ENCODE data around the gene SLC24A4.

SLC24A4 gene

DNA sequence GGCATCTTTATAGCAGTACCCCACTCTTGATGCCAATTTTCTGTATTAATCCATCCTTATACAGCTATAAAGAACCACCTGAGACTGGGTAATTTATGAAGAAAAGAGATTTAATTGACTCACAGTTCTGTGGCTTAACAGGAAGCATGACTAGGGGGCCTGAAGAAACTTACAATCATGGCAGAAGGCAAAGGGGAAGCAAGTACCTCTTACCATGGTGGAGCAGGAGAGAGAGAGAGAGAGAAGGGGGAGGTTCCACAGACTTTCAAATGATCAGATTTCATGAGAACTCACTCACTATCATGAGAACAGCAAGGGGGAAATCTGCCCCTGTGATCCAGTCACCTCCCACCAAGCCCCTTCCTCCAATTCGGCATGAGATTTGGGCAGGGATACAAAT, 84.4 kb downstream of the SLC24A4 start:
- DNase-seq, result no peak

- DNase-seq, result no peak
Observed at GRCh38 chr14:92409043-92409442, 86.1 kb downstream of the SLC24A4 start.

GRCh38 chr14:92411135-92411534, 88.2 kb downstream of the SLC24A4 start:
- DNase-seq, result no peak

- no peak for DNase-seq
Observed at GRCh38 chr14:92411941-92412340, 89.0 kb downstream of the SLC24A4 start.

DNA sequence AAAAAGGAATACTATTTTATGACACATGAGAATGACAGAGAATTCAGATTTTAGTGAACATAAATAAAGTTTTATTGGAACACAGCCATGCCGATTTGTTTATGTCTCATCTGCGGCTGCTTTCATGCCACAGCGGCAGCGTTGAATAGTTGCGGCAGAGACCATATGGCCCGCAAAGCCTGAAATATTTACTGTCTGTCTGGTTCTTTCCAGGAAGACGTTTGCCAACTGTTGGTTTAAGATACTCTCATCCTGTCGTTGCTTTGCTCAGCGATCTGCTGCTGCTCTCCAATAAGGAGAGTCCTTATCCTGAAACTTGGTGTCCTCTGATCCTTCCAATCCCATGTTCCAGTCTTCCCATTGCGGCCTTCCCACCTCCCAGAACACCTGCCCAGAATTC, 89.9 kb downstream of the SLC24A4 start:
- DNase-seq, result no peak

DNA sequence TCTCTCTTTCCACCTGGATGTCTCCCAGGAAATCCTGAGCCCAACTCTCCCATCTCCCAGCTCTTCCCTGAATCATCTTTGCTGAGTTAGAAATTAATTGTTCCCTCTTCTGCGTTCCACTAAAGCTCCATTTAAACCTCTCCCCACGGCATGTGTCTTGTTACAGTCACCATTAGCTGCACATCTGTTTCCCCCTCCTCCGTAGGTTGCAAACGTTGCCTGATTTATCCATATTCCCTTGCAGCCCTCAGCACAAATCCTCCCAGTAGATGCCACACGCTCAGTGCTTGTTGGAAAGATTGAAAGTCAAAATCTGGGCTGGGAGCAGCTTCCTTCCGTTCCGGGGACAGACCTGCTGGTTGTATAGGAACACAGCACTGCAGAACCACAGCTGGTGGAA, 90.4 kb downstream of the SLC24A4 start:
- no peak for DNase-seq

DNA sequence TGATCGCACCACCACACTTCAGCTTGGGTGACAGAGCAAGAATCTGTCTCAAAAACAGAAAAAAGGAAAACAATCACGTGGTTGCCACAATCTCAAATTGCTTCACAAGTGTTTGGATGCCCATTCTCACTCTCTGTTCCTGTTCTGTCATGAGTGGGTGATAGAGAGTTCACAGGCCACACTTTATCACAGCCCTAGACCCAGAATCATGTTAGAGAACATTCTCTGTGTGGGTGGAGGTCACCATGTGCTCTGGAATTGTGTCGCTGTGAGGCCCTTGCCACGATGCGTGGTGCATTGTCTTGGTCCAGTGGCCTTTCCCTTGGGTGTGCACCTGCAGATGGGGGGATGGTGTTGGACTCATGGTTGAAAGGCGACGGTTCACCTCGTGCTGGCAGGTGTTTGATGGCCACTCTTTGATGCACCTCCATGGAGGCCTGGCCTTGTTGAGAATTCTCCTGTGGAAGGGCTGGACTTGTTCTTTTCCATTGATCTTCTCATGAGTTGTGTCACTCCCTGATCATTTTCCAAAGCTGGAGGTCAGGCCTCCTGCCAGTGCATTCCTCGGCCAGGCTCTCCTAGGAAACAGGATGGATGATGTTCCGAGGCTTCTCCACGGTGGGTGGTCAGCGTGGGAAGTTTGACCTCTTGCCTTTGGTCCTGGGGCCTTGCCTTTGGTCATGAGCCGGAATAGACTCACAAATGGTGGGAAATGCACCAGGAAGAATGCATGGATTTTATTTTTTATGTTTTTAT, 91.9 kb downstream of the SLC24A4 start:
- DNase-seq, result no peak

GRCh38 chr14:92415969-92416368, 93.0 kb downstream of the SLC24A4 start:
- DNase-seq, result no peak

DNA sequence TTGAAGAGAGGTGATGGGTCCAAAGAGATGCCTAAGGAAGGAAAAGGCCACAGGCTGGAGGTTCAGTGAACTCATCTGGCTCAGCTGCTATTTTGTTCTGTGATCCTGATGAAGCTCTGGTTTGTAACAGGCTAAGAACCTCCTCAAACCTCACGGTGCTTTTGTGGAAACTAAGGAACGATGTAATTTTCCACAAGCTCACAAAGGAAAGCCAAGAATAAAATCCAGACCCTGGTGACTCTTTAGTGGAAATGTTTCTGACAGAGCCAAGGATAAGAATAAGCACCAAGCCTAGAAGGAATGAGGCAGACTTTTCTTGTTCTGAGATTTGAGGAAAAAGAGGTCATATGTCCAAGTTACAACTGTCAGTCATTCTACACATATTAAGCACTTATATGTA, 93.6 kb downstream of the SLC24A4 start:
- no peak for DNase-seq

GRCh38 chr14:92417759-92418158, 94.8 kb downstream of the SLC24A4 start:
- no peak for DNase-seq

GRCh38 chr14:92421751-92422150, 98.8 kb downstream of the SLC24A4 start:
- DNase-seq, result no peak

DNA sequence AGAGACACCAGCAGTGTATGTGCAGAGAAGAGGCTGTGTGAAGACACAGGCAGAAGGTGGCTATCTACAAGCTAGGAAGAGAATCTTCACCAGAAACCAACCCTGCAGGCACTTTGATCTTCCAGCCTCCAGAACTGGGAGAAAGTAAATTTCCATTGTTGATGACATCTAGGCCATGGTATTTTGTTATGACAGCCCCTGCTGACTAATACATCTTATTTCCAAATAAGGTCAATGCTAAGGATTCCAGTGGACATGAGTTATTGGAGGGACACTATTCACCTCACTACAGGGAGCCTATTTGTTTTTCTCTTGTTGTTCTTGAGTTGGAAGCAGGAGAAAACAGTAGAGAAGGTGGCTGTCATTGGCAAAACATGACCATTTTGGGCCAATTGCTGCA, 102.1 kb downstream of the SLC24A4 start:
- no peak for DNase-seq

GRCh38 chr14:92426237-92426636, 103.3 kb downstream of the SLC24A4 start:
- no peak for DNase-seq

GRCh38 chr14:92427096-92427495, 104.1 kb downstream of the SLC24A4 start:
- DNase-seq, result no peak

DNA sequence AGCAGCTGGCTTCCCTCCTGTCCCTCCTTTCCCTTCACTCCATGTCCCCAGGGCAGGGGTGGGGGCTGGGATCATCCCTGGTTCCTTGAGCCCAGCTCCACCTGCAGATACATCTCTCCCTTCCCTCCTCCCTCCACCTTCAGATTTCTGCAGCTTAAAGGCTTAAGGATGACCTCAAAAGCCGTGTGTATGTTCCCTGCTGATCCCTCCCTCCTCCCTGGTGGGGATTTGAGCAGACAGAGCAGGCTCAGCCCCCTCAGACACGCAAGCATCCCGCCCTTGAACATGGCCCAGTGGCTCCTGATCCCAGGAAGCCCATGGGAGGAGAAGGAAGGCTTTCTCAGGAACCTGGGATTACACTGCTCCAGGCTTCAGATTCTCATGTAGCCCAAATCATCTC, 107.7 kb downstream of the SLC24A4 start:
- DNase-seq, result no peak

GRCh38 chr14:92431199-92431725, 108.3 kb downstream of the SLC24A4 start:
- no peak for DNase-seq

GRCh38 chr14:92433407-92433806, 110.4 kb downstream of the SLC24A4 start:
- no peak for DNase-seq

GRCh38 chr14:92435154-92435553, 112.2 kb downstream of the SLC24A4 start:
- DNase-seq, result no peak

DNA sequence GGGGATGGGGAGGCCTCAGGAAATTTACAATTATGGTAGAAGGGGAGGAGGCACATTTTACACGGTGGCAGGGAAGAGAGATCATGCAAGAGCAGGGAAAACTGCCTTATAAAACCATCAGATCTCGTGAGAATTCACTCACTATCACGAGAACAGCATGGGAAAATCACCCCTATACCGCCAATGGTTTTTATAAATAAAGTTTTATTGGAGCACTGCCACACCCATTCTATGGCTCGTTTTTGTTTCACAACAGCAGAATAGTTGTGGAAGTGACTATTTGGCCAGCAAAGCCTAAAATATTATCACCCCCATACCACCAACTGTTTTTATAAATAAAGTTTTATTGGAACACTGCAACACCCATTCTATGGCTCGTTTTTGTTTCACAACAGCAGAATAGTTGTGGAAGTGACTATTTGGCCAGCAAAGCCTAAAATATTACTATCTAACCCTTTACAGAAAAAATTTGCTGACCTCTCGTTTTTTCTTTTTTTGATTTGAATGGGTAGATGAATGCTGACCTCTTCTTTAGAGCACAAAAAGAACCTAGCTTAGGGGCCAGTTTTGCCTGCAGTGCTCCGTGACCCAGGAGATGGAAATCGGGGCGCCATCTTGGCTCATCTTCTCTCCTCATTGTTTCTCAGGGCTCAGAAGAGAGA, 113.3 kb downstream of the SLC24A4 start:
- DNase-seq, result no peak

GRCh38 chr14:92437309-92437708, 114.3 kb downstream of the SLC24A4 start:
- no peak for DNase-seq

DNA sequence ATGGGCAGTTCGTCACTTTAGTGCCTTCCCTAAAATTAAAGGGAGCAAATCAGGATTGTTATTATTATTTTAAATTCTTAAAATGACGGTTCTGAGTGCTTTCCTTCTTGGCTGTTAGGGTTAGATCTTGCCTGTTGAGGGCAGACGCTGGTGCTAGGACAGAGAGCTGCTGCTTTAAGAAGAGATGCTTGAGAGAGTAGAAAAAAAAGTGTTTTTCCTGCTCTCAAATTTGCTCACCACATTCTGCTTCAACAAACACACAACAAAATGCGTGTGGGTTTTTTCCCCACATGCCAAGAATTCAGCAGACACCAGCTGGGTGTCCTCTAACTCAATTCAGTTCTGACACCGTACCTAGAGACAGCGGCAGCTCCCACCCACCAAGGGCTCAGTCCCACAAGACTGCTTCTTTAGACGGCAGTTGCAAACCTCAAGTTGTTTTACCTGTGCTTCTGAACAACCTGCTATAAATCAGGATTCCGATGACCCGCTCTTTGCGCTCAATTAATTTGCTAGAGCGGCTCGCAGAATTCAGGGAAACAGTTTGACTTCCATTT, 114.8 kb downstream of the SLC24A4 start:
- no peak for DNase-seq

- no peak for DNase-seq
Observed at GRCh38 chr14:92439537-92440344, 116.8 kb downstream of the SLC24A4 start.

DNA sequence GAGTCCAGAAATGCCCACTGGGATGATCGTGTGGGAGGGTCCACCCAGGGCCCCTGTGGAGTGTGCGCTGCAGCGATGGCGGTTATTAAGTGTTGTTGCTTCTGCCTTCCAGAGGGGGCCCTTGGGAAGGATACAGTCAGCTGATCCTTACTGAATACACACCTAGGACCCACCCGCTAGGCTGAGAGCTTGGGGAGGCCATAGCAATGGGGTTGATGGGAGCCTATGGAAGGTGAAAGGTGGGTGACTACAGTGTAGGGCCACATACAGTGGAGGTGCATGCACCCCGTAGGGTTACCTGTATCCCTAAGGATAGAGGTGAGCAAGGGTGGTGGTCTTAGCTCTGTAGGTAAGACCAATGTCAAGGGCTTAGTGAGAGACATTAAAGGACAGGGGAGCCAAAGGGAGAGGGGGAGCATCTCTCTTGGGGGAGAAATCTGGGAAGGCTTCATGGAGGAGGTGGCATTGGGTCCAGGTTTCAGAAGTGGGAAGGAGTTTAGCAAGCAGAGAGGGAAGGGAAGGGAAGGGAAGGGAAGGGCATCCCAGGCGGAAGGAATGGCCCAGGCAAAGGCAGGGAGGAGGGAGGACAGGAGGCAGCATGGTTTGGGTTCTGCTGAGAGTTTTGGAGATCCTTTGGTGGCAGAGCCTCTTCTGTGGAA, 117.5 kb downstream of the SLC24A4 start:
- no peak for DNase-seq

Data from NCI-H446 (cell line).